Activated CD4-positive, alpha-beta T cell treated with anti-CD3 and anti-CD28 coated beads, Interleukin-2, Interleukin-4, amounts not matched to agents 100 ng/mL and 50 ng/mL, durations not matched to agents 16 hours and 8 hours (primary cell): ENCODE data around the gene HERPUD1.
"Not testable (repeated sequence)": the region's sequence is repeated elsewhere in the genome, so short reads cannot be mapped to it uniquely, and the experiment has no call there.

Experiments used
- DNase-seq: peaks from one replicate; pipeline ENCODE4 v3.0.0-alpha.2; 2020; ENCODE audit warnings: low spot score

HERPUD1 gene

DNA sequence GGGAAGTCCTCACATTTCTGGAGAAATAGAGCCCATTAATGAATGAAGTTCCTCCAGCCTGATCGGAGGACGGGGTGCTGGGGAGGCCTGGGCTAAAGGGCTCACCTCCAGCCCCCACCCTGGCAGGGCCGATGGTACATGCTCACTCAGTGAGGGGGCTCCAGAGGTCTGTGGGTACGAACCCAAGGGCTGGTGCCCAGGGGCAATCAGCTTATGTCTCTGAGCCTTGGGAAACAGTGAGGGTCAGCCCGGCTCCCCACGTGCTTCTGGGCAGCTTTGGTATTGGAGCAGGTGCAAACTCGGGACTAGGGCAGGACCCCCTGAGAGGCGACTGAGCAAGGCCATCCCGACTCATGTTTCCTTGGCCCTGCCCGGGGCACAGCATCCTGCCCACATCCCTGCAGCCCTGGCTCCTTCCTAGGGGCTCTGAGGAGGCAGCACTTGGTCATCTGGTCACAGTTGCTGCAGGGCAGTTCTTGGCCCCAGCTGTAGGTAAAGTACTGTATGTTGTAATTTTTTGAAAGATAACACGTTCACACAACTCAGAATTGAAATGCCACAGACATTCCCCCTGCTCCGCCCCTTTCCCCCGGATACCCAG lies 28.8 kb downstream of the HERPUD1 start:
- no peak for DNase-seq

DNA sequence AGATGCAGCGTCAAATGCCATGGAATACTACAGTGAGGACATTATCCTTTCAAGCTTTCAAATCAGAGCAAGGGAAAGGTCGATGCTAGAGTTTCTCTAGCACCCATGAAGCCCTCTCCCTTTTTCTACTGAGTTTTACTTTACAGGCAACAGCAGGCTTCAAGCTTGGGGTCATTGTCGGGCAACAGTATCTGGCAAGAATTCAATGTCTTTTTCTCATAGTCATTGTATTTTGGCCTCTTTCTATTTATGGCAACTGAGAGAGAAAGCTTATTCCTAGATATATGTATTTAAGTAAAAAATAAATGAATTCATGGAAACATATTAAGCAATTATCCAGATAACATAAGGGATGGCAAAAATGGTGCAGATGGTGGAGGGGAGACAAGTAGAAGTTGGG lies 29.4 kb downstream of the HERPUD1 start:
- DNase-seq, result no peak

DNA sequence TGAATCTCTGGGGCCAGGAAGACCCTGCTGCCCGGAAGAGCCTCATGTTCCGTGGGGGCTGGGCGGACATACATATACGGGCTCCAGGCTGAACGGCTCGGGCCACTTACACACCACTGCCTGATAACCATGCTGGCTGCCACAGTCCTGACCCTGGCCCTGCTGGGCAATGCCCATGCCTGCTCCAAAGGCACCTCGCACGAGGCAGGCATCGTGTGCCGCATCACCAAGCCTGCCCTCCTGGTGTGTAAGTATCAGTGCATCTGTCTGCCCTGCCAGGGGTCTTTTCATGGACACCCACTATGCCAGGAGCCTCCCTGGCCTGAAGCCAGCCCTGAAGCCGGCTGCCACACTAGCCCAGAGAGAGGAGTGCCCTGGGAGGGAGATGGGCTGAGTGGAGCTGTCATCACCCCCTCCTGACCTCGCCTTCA lies 29.9 kb downstream of the HERPUD1 start, which contains the start of gene CETP:
Gene CETP (plus strand): TSS at position 100 of the 431 bp plus-strand sequence. CDS start 30 bp downstream, at position 130.
- no peak for DNase-seq

DNA sequence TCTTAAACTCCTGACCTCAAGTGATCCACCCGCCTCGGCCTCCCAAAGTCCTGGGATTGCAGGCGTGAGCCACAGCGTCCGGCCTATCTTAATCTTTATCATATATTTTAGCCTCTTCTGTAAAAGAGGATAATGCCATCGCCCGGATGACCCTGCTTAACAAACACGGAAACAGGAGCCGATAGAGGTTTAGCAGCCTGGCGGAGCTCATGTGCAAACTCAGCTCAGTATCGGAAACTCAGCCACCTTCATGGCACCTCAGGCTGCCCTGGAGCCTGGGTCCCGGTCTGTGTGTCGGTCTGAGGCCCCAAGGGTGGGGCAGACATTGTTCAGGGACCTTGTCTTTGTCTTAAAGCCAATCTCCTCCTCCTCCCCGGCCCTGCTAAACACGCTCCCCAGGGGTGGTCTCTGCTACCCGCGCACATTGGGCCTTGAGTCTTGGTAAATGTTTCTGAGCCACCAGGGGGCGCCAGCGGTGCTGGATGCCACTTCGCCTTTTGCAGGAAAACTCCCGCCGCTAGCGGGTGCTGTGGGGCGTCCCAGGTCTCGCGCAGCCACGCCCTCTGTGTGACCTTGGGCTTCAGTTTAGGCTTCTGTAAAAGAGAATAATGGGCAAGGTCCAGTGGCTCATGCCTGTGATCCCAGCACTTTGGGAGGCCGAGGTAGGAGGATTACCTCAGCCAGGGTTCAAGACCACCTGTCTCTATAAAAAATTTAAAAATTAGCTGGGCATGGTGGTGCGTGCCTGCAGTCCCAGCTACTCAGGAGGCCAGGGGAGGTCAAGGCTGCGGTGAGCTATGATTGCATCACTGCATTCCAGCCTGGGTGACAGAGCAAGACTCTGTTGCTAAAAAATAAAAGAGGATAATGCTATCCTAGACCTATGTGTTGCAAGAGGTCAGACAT lies 32.6 kb downstream of the HERPUD1 start:
- peak; percentile 94 for DNase-seq

DNA sequence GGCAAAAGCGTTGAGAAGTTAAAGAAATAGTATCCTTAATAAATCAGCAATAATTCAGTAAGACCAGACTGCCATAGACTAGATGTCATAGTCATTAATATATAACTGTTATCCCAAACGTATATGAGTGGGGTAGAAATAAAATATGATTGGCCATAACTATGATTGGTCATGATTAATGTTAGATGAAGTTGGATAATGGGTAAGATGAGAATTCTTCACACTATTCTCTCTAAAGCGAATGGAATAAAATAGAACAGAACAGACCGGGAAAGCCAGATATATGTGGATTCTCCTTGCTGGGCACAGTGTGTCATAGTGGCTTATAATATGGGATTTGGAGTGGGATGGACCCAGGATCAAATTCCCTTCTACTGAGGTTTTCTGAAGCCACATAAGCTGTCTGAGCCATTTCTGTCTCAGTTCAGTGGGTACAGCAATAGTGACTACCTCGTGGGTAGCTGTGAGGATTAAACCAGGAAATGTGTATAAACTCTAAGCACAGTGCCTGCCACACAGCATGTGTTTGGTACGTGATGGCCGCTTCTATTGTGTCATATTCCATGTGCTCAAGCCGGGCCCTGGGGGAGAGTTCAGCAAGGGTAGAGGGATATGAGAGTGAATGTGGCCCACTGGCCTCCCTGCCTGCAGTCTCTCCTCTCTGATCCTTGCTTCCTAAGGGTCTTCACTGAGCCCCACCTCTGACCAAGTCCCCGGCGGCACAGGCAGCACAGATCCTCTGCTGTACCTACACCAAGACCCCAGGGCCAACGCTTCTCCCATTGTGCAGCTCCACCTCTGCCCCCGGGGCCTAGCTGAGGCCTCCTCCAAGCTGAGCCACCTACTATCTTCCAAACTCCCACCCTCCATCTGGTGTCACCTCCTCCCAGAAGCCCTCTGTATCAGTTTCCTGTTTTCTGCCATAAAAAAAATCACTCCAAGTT lies 33.5 kb downstream of the HERPUD1 start:
- DNase-seq, result no peak

DNA sequence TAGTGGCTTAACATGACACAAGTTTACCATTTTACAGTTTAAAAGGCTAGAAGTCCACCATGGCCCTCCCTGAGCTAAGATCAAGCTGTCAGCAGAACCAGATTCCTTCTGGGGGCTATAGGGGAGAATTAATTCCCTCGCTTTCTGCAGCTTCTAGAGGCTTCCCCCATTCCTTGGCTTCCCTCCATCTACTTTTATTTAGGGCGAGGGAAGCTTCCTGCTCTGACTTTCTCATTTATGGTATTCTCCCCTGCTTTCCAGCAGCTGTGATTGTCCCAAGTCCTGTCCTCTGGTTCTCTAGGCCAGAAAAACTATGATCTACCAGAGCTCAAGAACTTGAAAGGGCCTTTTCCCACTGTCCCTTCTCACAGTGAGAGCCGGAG lies 34.1 kb downstream of the HERPUD1 start:
- no peak for DNase-seq

DNA sequence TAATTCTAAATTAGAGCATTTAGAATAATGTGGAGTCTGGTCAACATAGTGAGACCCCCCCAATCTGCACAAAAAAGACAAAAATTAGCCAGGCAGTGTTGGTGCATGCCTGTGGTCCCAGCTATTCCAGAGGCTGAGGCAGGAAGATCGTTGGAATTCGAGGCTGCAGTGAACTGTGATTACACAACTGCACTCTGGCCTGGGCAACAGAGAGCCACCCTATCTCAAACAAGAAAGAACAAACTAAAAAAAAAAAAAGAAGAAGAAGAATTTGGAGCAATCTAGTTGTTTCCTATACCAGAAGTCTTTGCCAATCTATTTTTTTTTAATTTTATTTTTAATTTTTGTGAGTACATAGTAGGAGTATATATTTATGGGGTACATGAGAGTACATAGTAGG lies 35.8 kb downstream of the HERPUD1 start:
- no peak for DNase-seq

DNA sequence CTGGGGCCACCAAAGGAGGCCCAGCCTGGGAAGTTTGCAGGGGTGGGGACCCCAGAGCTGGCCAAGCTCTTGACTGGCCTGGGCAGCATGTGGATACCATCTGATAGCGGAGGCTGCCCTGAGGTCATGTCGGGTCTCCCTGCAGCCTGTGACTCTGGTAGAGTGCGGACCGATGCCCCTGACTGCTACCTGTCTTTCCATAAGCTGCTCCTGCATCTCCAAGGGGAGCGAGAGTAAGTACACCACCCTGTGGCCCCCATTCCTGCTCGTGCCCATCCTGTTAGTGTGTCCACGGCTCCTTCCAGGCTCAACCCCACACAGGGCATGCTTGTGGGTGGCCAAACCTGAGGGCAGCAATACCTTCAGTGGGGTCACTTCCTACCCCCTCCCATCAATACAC lies 37.8 kb downstream of the HERPUD1 start:
- DNase-seq, result no peak

DNA sequence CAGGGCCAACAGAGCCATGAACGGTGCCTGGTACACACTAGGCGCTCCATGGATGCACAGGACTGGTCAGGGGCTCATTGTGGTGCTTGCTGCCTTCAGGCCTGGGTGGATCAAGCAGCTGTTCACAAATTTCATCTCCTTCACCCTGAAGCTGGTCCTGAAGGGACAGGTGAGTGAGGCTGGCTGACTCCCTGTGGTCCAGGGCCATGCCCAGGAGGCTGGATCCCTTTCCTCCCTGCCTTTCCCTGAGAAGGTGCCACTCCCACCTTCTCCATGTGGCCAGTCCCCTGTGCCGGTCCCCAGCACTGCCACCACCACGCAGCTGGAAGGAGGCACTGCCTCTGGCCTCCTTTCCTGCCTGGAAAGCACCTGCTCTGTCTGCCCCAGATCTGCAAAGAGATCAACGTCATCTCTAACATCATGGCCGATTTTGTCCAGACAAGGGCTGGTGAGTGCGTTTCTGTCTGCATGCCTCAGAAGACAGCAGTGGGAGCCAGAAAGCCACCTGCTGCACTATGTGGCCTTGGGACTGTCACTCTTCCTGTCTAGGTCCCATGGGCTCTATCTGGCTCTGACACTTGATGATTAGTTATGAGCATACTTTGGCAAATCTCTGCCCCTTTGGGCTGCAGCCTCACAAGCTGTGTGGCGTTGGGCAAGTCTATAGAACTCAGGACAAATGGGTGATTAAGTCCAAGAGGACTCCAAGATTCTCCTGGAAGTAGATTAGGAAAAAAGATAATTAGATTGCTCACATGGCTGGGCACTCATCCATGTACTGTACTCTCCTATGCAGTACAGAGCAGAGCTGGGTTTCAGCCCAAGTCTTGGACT lies 39.2 kb downstream of the HERPUD1 start:
- no peak for DNase-seq

DNA sequence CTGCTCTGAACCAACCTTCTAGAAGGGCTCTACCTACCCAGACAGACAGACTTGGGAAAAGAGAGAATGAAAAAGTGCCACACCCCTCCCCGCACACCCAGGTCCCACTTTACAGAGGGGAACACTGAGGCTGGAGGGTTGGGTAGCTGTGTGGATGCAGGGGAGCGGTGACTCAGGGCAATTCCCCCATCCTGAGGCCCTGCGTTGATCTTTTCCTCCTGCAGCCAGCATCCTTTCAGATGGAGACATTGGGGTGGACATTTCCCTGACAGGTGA lies 39.8 kb downstream of the HERPUD1 start:
- DNase-seq, result no peak

DNA sequence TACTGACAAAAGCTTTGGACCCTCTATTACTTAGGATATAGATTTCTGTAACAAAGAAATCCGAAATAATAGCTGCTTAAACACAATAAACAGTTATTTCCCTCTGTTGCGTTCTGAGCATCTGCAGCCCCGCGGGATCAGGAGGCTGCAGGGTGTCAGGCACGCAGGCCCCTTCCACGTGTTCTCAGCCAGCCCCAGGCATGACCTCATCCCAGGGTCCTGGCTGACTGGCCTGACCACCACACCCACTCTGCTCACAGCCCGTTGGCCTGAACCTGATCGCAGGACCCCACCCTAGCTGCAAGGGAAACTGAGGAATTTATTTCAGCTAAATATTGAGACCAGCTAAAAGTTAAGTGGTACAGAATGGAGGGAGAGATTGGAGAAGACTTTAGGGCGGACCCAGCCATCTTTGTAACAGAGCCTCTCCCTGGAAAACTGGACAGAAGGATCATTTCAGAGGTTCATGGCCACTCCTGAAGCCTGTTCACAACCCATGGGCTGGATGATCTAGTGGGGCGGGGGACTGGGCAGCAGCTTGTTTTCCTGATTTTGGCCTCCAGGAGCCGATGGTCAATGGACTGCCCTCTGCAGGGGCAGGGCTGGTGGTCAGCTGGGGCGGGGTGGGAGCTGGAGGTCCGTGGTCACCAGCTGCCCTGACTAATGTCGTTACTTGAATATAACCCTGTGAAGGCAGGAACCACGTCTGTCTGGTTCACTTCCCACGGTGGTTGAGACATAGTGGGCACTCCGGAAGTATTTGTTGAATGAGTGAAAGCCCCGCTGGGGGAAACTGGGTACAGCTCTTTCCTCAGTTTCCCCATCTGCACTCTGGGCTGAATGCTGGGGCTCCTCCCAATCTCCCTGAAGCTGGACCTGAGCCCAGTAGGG lies 40.7 kb downstream of the HERPUD1 start:
- DNase-seq, result no peak

DNA sequence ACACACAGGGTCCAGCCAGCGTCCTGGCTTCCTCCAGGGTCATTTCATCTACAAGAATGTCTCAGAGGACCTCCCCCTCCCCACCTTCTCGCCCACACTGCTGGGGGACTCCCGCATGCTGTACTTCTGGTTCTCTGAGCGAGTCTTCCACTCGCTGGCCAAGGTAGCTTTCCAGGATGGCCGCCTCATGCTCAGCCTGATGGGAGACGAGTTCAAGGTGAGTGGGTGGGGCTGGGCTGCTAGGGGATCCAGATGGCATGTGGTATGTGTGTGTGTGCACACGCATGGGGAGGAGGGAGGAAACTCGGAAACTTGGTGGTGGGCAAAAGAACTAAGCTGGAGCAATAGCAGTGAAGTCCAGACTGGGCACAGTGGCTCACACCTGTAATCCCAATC lies 41.4 kb downstream of the HERPUD1 start:
- DNase-seq, result no peak

DNA sequence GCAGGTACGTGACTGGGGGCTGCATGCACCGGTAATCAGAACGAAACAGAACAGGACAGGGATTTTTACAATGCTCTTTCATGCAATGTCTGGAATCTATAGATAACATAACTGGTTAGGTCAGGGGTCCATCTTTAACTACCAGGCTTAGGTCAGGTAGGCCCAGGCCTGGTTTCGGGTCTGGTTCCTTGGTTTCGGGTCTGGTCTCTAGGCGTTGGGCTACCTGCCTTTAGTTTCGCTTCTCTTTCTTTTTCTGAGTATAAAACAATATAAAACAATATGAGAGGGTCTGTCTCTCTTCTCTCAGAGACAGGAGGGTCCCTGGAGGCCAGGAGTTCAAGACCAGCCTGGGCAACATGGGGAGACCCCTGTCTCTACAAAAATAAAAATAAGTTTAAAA lies 42.0 kb downstream of the HERPUD1 start:
- DNase-seq, result not testable (repeated sequence)

DNA sequence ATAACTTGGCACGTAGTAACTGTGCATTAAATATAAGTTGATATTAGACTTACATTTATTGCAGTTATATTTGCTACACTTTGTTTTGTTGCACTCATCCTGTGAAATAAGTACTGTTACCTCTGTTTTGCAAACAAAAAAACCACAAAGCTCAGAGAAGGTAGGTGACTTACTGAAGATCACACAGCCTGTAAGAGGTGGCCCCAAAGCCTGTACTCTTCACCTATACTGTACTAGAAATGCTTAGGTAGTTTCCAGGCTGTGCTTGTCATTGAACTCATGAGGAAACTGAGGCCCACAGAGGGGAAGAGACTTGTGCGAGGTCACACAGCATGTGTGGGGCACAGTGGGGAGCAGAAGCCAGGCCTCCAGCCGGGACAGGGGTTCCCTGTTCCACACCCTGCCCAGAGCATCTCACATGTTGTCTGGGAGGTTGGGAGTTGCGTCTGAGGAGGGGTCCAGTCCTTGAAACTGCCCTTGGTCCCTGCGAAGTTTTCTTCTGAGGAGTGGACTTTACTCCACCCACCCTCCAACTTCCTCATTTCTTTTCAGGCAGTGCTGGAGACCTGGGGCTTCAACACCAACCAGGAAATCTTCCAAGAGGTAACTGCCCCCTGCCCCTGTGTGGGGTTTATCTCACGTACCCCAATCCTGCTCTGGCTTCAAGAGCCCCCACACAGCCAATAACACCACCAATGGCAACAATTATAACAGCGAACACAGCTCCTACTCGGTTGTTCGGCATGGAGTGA lies 42.8 kb downstream of the HERPUD1 start:
- DNase-seq, result no peak

DNA sequence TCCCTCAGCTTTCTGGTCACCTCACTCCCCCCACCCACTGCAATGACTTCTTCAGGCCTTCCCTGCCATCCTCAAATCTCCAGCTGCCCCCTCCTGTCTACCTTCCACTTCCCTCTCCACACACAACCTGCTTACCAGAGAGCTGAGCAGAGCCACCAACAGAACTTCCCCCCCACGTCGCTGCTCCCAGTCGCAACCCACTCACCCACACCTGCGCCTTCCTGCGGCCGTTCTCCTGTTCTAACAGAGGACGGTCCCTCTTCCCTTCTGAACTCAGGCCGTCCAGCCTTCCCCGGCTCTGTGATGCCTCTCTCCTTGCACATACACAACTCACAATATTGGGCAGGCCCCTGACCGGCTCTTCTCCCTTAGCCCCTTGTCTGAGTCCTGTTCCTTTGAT lies 43.8 kb downstream of the HERPUD1 start:
- DNase-seq, result no peak

DNA sequence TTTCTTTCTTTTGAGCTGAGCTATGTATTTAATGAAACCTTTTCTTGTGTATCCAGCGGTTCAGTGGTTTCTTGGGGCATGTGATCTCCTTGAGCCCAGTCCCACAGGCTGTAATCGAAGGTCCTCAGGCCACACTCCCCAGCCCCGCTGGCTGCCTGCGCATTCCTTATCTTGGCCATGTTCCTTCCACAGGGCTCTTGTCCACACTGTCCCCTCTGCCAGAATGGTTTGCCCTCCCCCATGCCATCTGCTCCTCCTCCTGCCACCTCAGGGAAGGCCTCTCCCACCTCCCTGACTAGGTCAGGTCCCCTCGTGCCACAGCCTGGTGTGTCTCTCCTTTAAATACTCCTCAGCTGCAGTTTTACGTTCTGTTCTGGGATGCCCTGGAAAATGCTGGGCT lies 45.3 kb downstream of the HERPUD1 start:
- no peak for DNase-seq

DNA sequence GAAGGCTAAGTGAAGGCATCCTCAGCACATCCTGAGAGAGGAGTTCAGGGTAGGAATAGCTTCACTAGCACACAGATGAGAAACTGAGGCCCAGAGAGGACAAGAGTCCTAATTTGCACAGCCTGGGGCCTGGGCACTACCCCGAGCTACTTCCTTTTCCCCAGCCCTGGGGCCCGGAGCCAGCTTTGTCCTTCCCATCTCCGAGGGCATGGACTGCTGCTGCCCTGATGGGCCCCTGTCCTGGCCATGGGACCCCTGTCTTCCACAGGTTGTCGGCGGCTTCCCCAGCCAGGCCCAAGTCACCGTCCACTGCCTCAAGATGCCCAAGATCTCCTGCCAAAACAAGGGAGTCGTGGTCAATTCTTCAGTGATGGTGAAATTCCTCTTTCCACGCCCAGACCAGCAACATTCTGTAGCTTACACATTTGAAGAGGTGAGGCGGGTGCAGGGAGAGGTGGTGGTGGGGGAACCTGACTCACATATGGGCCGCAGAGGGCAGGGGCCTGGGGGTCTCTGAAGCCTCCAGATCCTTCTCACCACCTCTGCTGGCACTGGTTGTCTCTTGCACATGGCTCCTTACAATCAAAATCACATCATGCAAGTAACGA lies 46.0 kb downstream of the HERPUD1 start:
- no peak for DNase-seq

DNA sequence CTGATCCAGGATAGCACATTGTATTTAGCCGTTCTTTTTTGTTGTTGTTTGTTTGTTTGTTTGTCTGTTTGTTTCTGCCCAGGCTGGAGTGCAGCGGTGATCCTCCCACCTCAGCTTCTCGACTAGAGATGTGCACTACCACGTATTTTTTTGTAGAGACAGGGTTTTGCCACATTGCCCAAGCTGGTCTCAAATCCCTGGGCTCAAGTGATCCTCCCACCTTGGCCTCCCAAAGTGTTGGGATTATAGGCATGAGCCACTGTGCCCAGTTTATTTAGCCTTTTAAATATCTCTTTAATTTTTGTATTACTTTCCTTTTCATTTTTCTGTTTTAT lies 48.2 kb downstream of the HERPUD1 start:
- no peak for DNase-seq
